Right atrium auricular region (tissue), 2 donors: ENCODE data around the gene SH3YL1. TPM values are rescaled to one million over a fixed set of nuclear protein-coding genes. Genes with fewer than 3 reads are reported as not detected.

Experiments used
- DNase-seq: peaks from one replicate; pipeline ENCODE4 v3.0.0-alpha.2; 2019; ENCODE audit warnings: low spot score
- H3K27ac ChIP-seq, 2 donors: fragments of 200-600 bp; sonication (generic); 1 replicate in 1 of 2; 2 replicates in 1 of 2; pipeline ENCODE4 v1.5.1; 2016 to 2019
- H3K27me3 ChIP-seq, 2 donors: fragments of 200-600 bp; sonication (generic); one replicate each; pipeline versions ENCODE4 v1.5.1 to v1.6.0; 2017 to 2019
- H3K36me3 ChIP-seq: fragments of 200-600 bp; sonication (generic); one replicate; pipeline ENCODE4 v1.5.1; 2016
- H3K4me1 ChIP-seq, 2 donors: fragments of 200-600 bp; sonication (generic); one replicate each; pipeline versions ENCODE4 v1.5.1 to v1.6.0; 2017 to 2019
- H3K4me3 ChIP-seq, 2 donors: fragments of 200-600 bp; sonication (generic); 1 replicate in 1 of 2; 2 replicates in 1 of 2; pipeline ENCODE4 v1.5.1; 2017 to 2019; ENCODE audit warnings: mild to moderate bottlenecking in 1 of 2, moderate library complexity in 1 of 2
- H3K9me3 ChIP-seq, 2 donors: fragments of 200-600 bp; sonication (generic); one replicate each; pipeline ENCODE4 v1.5.1; 2019
- CTCF ChIP-seq, 2 donors: fragments of 200-600 bp; sonication (generic); IDR thresholded peaks; one replicate each; pipeline ENCODE4 v1.5.1; 2019; ENCODE audit warnings: antibody characterized with exemption in 2 of 2
- total RNA-seq, 2 donors: library from RNA; depleted of rRNA; stranded (reverse); fragments of >200 nt; gene quantifications; one replicate each; pipeline ENCODE4 v1.1.0, GENCODE V29; 2016

SH3YL1 gene
- total RNA-seq, 2 donors from 2014 or later: 7.8 to 11.3 TPM

GRCh38 chr2:253202-253638, 10.6 kb downstream of the SH3YL1 start:
- Histone ChIP-seq H3K9me3 (peaks cover 0 to 7% of the 10 kb centered on the region in 2 donors), H3K4me1 (no peaks in the 10 kb centered on the region), H3K27ac (no peak overlapping the region), H3K36me3 (peaks cover 6% of the 10 kb centered on the region), H3K4me3 (no peak overlapping the region), H3K27me3 (no peaks in the 10 kb centered on the region)
- no peak for TF ChIP-seq CTCF (IDR thresholded peaks at IDR 0.05)
- no peak for DNase-seq

GRCh38 chr2:252001-252602, 11.7 kb downstream of the SH3YL1 start:
- no peaks in the 10 kb centered on the region for H3K4me1 ChIP-seq
- no peak overlapping the region for H3K27ac ChIP-seq
- H3K9me3 ChIP-seq: no peaks in the 10 kb centered on the region
- no peak overlapping the region for H3K4me3 ChIP-seq
- no peaks in the 10 kb centered on the region for H3K27me3 ChIP-seq
- H3K36me3 ChIP-seq: peaks cover 6% of the 10 kb centered on the region
- no peak for TF ChIP-seq CTCF (IDR thresholded peaks at IDR 0.05)
- no peak for DNase-seq

- DNase-seq: no peak
- Histone ChIP-seq H3K36me3 (peaks cover 6% of the 10 kb centered on the region), H3K9me3 (no peaks in the 10 kb centered on the region), H3K27ac (no peak overlapping the region), H3K4me1 (no peaks in the 10 kb centered on the region), H3K4me3 (no peak overlapping the region), H3K27me3 (no peaks in the 10 kb centered on the region)
- no peak for TF ChIP-seq CTCF (IDR thresholded peaks at IDR 0.05)
Measured at GRCh38 chr2:249538-250042, 14.2 kb downstream of the SH3YL1 start.

- TF ChIP-seq CTCF (IDR thresholded peaks at IDR 0.05): no peak
- H3K4me3 ChIP-seq: no peak overlapping the region
- no peaks in the 10 kb centered on the region for H3K27me3 ChIP-seq
- H3K9me3 ChIP-seq: no peaks in the 10 kb centered on the region
- no peaks in the 10 kb centered on the region for H3K4me1 ChIP-seq
- H3K36me3 ChIP-seq: peaks cover 9% of the 10 kb centered on the region
- no peak overlapping the region for H3K27ac ChIP-seq
- no peak for DNase-seq
Measured at GRCh38 chr2:248724-249123, 15.1 kb downstream of the SH3YL1 start.

GRCh38 chr2:246489-247144, 17.2 kb downstream of the SH3YL1 start:
- DNase-seq: no peak
- no peaks in the 10 kb centered on the region for H3K27me3 ChIP-seq
- H3K4me1 ChIP-seq: no peaks in the 10 kb centered on the region
- no peak overlapping the region for H3K27ac ChIP-seq
- TF ChIP-seq CTCF (IDR thresholded peaks at IDR 0.05): peak in 1 of 2 donors; percentile 67
- H3K36me3 ChIP-seq: peaks cover 13% of the 10 kb centered on the region
- H3K9me3 ChIP-seq: peaks cover 0 to 14% of the 10 kb centered on the region in 2 donors
- H3K4me3 ChIP-seq: no peak overlapping the region
